PFSK-1 (cell line): Measurements from ENCODE around the gene FOXO1.

ENCODE experiments used
- FOXP2 ChIP-seq: optimal IDR thresholded peaks from 2 replicates; pipeline ENCODE3; 2011; ENCODE audit warnings: borderline replicate concordance, control low read depth, inconsistent platforms; ENCODE audit not compliant: insufficient read depth; ENCODE audit errors: extremely low read length, extremely low read depth
- POLR2AphosphoS5 ChIP-seq: IDR thresholded peaks from 2 replicates; pipeline ENCODE4 v1.6.1; 2012; ENCODE audit warnings: low read depth, mild to moderate bottlenecking, control low read depth, low read length, moderate library complexity
- SIN3A ChIP-seq: IDR thresholded peaks from 2 replicates; pipeline ENCODE4 v1.6.1; 2012; ENCODE audit warnings: mild to moderate bottlenecking, low read length, moderate library complexity, borderline replicate concordance; ENCODE audit not compliant: insufficient read depth
- TAF1 ChIP-seq: IDR thresholded peaks from 2 replicates; pipeline ENCODE4 v1.6.1; 2012; ENCODE audit warnings: low read length, control low read depth, borderline replicate concordance; ENCODE audit not compliant: insufficient read depth
- TF ChIP-seq, protein P1 (sequence below), 2 experiments: IDR thresholded peaks; 2 replicates each; pipeline versions ENCODE4 v1.6.1 to v1.8.0; 2011 to 2012; ENCODE audit warnings: low read depth in 2 of 2, low read length in 2 of 2, control low read depth in 1 of 2, inconsistent platforms in 1 of 2, mild to moderate bottlenecking in 1 of 2, moderate library complexity in 1 of 2; ENCODE audit not compliant: insufficient read depth in 1 of 2

Gene FOXO1

GRCh38 chr13:40540328-40541044, 126.0 kb downstream of the FOXO1 start:
- TF ChIP-seq, protein P1, sequence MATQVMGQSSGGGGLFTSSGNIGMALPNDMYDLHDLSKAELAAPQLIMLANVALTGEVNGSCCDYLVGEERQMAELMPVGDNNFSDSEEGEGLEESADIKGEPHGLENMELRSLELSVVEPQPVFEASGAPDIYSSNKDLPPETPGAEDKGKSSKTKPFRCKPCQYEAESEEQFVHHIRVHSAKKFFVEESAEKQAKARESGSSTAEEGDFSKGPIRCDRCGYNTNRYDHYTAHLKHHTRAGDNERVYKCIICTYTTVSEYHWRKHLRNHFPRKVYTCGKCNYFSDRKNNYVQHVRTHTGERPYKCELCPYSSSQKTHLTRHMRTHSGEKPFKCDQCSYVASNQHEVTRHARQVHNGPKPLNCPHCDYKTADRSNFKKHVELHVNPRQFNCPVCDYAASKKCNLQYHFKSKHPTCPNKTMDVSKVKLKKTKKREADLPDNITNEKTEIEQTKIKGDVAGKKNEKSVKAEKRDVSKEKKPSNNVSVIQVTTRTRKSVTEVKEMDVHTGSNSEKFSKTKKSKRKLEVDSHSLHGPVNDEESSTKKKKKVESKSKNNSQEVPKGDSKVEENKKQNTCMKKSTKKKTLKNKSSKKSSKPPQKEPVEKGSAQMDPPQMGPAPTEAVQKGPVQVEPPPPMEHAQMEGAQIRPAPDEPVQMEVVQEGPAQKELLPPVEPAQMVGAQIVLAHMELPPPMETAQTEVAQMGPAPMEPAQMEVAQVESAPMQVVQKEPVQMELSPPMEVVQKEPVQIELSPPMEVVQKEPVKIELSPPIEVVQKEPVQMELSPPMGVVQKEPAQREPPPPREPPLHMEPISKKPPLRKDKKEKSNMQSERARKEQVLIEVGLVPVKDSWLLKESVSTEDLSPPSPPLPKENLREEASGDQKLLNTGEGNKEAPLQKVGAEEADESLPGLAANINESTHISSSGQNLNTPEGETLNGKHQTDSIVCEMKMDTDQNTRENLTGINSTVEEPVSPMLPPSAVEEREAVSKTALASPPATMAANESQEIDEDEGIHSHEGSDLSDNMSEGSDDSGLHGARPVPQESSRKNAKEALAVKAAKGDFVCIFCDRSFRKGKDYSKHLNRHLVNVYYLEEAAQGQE (IDR thresholded peaks at IDR 0.05; ENCODE audit: insufficient read depth in 1 of 2, low read depth in 2 of 2, low read length in 2 of 2): no peak
- no peak for TF ChIP-seq POLR2AphosphoS5
- no peak for TF ChIP-seq TAF1
- TF ChIP-seq SIN3A: no peak
- no peak for TF ChIP-seq FOXP2

DNA sequence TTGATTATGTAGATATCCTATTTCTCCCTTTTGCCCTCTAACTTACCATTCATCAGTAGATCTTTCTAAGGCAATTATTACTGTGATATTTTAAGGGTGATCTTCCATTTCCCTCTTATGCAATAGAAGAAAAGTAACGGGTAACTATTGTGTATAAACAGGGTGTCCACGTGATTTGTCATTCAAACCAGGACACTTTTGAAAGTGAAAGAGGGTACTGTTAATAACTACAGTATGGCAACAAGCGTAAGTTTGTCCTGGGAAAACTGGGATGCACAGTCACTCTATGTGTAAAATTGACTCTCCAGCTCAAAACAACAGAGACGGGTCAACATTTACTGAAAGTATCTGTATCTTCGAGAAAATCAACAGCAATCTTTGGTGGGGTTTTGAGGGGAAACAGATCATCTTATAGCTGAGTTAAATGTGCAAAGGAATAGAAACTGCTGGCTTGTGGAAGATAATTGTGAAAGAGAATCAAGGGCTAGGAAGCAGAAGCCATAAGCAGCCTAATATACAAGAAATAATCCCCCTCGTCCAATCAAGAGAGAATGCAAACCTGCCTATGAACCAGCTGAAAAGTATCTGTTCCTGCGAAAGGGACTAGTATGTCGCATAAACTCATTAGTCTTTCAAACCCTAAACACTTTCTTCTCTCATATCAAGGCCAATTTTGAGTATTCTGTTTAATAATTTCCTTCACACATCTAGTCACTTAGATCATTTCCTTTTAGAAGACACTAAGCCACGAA, 126.7 kb downstream of the FOXO1 start:
- TF ChIP-seq TAF1: no peak
- TF ChIP-seq SIN3A: no peak
- TF ChIP-seq, protein P1 (IDR thresholded peaks at IDR 0.05; ENCODE audit: insufficient read depth in 1 of 2, low read depth in 2 of 2, low read length in 2 of 2): no peak

DNA sequence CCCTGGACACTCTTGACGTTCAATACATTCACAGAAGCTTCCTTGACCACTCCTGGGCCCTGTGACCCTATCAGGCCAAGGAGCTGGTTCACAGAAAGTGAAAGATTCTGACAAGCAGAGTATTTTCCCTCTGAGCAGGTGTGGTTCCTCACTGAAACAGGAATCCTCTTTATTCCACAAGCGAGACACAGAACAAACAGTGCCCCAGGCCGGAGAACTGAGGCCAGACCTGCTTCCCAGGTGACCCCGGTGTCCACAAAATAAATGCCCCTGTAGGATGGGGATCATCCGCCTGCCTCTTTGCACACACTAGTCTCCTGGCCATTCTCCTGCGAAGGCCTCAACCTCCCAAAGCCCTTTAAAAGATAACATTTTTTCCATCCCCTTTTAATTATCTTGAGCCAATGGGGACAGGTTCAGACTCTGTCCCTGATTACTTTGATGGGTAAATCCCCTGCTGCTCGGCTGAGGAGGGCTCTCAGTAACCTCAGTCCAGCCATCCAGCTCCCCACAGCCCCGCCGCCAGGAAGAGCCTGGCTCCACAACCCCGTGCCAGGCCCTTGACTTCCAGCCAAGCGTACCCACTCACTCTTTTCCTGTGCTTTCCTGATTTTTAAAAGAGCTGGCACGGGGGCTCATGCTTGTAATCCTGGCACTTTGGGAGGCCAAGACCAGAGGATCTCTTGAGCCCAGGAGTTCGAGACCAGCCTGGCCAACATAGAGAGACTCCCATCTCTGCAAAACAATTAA, 129.1 kb downstream of the FOXO1 start:
- TF ChIP-seq TAF1 (no peak), POLR2AphosphoS5 (no peak), FOXP2 (no peak), SIN3A (no peak)
- TF ChIP-seq, protein P1 (IDR thresholded peaks at IDR 0.05; ENCODE audit: insufficient read depth in 1 of 2, low read depth in 2 of 2, low read length in 2 of 2): no peak

DNA sequence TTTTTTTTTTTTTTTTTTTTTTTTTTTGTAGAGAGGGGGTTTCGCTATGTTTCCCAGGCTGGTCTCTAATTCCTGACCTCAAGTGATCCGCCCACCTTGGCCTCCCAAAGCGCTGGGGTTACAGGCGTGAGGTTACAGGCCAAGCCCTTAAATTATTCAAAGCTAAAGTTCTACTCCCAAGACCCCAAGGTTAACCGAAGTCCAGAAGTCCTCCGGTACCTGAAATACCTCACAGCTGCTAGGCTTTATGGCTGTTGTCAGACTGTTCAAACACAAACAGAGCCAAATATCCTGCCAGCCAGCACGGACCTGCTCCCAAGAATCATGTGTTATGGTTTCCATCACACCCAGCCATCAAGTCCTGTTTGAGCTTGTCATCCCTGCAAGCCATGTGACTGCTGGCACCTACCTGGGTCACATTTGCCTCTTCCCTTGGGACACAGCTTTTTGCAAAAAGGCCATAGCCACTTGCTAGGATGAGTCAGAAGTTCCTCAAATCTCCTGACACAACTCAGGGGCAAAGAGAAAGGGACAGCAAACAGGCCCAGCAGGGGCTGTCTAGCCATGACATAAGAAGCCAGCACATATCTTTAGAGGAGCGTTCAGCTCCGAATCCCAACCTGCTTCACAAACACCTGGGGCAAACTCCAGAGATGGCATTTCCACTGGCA, 129.9 kb downstream of the FOXO1 start:
- TF ChIP-seq TAF1 (no peak), POLR2AphosphoS5 (no peak), FOXP2 (no peak), SIN3A (no peak)
- TF ChIP-seq, protein P1 (IDR thresholded peaks at IDR 0.05; ENCODE audit: insufficient read depth in 1 of 2, low read depth in 2 of 2, low read length in 2 of 2): no peak
